ACC112 (cell line): ENCODE data around the gene CA14.
"Not testable (repeated sequence)": the region's sequence is repeated elsewhere in the genome, so short reads cannot be mapped to it uniquely, and the experiment has no call there.

Experiments used
- H2AFZ ChIP-seq: fragments of 200-600 bp; sonication (generic); one replicate; pipeline ENCODE4 v1.6.0; 2017; ENCODE audit warnings: antibody characterized with exemption, low read length; ENCODE audit not compliant: unreplicated experiment
- H3K27ac ChIP-seq: fragments of 200-600 bp; sonication (generic); 2 replicates; pipeline ENCODE4 v1.5.1; 2014; ENCODE audit warnings: low read depth, mild to moderate bottlenecking, antibody characterized with exemption, low read length, moderate library complexity
- H3K27me3 ChIP-seq: fragments of 200-600 bp; sonication (generic); 2 replicates; pipeline ENCODE4 v1.6.1; 2014; ENCODE audit warnings: mild to moderate bottlenecking, antibody characterized with exemption, low read length, moderate library complexity, mixed read lengths; ENCODE audit not compliant: insufficient read depth
- H3K36me3 ChIP-seq: fragments of 200-600 bp; sonication (generic); 2 replicates; pipeline ENCODE4 v1.6.1; 2016; ENCODE audit warnings: mild to moderate bottlenecking, antibody characterized with exemption, low read length, moderate library complexity, mixed read lengths; ENCODE audit not compliant: insufficient read depth
- H3K4me1 ChIP-seq: fragments of 200-600 bp; sonication (generic); one replicate; pipeline ENCODE4 v1.6.1; 2016; ENCODE audit warnings: low read length, mixed read lengths; ENCODE audit not compliant: insufficient read depth, unreplicated experiment, control insufficient read depth
- H3K4me3 ChIP-seq: fragments of 200-600 bp; sonication (generic); 2 replicates; pipeline ENCODE4 v1.5.1; 2014; ENCODE audit warnings: mild to moderate bottlenecking, low read depth, low read length
- H3K79me2 ChIP-seq: fragments of 200-600 bp; sonication (generic); one replicate; pipeline ENCODE4 v1.6.0; 2016; ENCODE audit warnings: low read length; ENCODE audit not compliant: control insufficient read depth, unreplicated experiment, insufficient read depth

The CA14 gene

GRCh38 chr1:150302902-150303301, 45.3 kb downstream of the CA14 start:
- Histone ChIP-seq H3K79me2 (peaks cover 11% of the 10 kb centered on the region), H3K4me3 (no peak overlapping the region), H3K4me1 (no peaks in the 10 kb centered on the region), H2AFZ (no peak overlapping the region), H3K27ac (no peak overlapping the region), H3K36me3 (peaks cover 36% of the 10 kb centered on the region), H3K27me3 (no peaks in the 10 kb centered on the region)

- not testable (repeated sequence) for H2AFZ ChIP-seq, H3K4me3 ChIP-seq, H3K27ac ChIP-seq, H3K27me3 ChIP-seq, H3K4me1 ChIP-seq, H3K79me2 ChIP-seq, H3K36me3 ChIP-seq
Observed at GRCh38 chr1:150308585-150308984, 51.0 kb downstream of the CA14 start.

GRCh38 chr1:150309758-150310508, 52.4 kb downstream of the CA14 start:
- Histone ChIP-seq H3K27ac (no peak overlapping the region), H3K4me3 (no peak overlapping the region), H3K79me2 (no peaks in the 10 kb centered on the region), H3K27me3 (no peaks in the 10 kb centered on the region), H2AFZ (no peak overlapping the region), H3K36me3 (peaks cover 2% of the 10 kb centered on the region), H3K4me1 (no peaks in the 10 kb centered on the region)

- Histone ChIP-seq H3K79me2 (no peaks in the 10 kb centered on the region), H3K27ac (no peak overlapping the region), H3K36me3 (no peaks in the 10 kb centered on the region), H3K4me3 (no peak overlapping the region), H3K27me3 (no peaks in the 10 kb centered on the region), H3K4me1 (no peaks in the 10 kb centered on the region), H2AFZ (no peak overlapping the region)
Observed at GRCh38 chr1:150311762-150312161, 54.2 kb downstream of the CA14 start.
